GM12872 (cell line): ENCODE measurements around the gene CSDE1.

Experiments used
- TF ChIP-seq, protein P1 (sequence below): IDR thresholded peaks from 3 replicates; pipeline ENCODE4 v1.5.1; 2011; ENCODE audit warnings: low read depth, mild to moderate bottlenecking, low read length, moderate library complexity; ENCODE audit not compliant: insufficient read depth

CSDE1 gene

DNA sequence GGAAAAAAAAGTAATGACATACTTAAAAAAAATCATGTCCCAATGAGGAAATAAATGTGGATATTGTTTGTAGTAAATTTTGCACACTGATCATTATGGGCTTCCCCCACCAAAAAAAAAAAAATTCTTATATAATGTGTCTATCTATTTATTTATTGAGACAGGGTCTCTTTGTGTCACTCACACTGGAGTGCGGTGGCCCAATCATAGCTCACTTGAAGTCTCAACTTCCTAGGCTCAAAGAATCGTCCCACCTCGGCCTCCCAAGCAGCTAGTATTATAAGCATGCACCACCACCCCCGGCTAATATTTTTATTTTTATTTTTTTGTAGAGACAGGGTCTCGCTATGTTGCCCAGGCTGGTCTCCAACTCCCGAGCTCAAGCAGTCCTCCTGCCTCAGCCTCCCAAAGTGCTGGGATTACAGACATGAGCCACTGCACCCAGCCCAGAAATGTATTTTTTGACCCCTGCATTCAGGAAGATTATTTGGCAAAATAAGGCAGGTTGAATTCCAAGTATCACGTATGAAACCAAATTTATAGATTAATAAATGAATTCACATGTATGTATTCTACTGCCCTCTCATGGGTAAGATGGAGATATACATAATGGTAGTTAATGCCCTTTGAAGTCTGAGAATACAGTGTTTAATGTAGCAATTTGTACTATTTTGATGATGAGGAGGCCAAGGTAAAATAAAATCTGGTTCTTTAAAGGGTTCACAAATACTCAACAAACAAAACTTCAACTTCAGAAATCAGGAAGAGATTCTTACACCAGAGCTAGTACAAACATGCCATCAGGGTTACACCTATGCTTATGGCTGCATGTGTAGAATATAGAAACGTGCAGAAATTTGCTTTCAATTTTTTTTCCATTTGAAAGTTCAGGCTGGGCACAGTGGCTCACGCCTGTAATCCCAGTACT, 86.5 kb downstream of the CSDE1 start:
- TF ChIP-seq, protein P1, sequence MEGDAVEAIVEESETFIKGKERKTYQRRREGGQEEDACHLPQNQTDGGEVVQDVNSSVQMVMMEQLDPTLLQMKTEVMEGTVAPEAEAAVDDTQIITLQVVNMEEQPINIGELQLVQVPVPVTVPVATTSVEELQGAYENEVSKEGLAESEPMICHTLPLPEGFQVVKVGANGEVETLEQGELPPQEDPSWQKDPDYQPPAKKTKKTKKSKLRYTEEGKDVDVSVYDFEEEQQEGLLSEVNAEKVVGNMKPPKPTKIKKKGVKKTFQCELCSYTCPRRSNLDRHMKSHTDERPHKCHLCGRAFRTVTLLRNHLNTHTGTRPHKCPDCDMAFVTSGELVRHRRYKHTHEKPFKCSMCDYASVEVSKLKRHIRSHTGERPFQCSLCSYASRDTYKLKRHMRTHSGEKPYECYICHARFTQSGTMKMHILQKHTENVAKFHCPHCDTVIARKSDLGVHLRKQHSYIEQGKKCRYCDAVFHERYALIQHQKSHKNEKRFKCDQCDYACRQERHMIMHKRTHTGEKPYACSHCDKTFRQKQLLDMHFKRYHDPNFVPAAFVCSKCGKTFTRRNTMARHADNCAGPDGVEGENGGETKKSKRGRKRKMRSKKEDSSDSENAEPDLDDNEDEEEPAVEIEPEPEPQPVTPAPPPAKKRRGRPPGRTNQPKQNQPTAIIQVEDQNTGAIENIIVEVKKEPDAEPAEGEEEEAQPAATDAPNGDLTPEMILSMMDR = peak; percentile 3; the same call in 1 of the 3 replicates

DNA sequence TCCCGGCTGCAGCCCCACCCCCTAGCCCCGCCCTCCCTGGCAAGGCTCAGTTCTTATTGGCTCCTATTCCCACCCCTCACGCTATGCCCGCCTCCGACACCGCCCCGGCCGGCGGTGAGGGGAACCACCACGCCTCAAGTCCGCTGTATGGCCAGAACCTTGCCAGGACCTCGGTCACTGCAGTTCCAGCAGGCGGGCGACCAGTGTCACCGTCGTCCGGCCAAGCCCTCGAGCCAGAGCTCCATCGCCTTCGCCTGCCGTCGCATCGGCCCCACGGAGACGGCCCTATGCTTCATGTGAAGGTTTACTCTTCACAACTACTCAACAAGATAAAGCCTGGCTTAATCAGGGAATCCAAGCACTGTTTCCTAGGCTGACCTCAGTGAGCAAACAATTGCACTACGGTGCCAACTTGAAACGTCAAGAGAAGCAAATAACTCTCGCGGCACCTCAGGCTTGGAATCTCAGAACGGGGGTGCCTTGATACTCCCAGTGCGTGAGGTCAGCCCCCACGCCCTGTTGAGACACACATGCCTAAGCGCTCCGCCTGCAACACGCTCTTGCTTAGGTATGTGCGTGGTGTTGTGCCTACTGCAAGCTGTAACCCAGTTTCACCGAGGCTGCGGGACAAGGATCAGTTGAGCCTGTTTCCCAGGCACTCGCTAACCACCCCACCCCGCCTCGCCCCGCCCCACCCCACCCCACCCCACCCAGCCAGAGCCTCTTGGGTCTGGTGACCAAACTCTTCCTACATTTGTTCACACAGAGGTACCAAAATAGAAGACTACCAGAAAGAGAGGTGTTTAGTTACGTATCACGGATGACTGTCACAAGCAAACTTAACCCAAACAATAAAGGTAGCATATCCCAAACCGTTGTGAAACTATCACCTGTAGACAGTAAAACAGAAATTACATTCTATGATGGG, 87.4 kb downstream of the CSDE1 start:
- TF ChIP-seq, protein P1 = no peak

DNA sequence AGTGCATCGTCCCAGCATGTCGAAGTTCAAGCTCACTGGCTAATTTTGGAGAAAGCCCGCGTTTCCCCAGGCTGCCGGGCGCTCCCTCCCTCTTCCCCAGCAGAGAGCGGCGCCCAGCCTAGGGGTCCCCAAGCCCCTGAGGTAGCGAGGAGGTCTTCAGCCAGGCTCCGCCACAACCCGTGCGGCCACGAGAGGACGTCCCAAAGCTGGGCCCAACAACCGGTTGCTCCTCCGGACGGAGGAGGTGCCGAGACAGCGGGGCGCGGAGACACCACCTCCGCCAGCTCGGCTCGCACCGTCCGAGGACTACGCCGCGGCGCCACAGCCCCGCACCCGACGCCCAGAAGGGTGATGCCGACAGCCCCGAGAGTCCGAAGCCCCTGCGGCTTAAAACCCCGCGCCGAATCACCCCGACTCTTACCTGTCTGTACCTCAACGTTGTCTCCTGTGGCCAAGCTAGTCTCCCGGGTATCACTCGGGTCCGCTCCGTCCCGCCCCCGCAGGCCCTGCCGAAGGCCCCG, 88.2 kb downstream of the CSDE1 start, which contains the start of gene DENND2C:
Gene DENND2C, minus strand, starts transcription at position 488 of the 521 bp plus-strand sequence. CDS start 44,065 bp downstream, outside the sequence.
- TF ChIP-seq, protein P1 = 0 out of 3 replicates have a peak, but pooled peaks have one; percentile 12

DNA sequence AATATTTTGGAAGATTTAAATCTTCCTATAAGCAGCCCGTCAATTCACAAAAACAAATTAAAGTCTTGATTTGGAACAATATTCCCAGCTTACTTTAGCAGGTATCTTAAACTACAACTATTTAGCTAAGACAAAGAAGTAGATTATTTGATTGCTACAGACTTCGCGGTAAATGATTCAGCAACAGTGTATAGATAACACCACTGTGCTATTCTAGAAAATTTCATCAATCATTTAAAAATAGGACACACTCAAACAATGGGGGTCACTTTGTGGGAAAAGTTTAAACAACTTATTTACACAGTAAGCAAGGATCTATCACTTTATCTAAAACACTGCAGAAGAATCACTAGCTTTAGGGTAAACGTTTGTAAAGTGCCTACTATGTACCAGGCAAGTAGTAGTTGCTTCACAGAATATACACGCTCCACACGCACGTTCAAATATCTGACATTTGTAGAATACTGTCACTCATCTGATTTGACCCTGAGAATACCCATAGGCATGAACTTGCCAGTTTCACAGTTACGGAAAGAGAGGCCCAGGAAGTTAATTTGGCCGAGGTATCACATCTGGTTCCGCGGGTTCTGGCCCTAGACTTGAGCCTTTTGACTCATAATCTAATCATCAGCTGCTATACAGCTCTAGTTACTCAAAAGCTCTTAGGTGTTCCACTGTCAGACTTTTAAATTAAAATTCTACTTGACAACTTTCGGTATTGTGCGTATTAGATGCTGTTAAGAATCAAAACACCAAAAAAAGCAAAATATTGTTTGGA, 88.8 kb downstream of the CSDE1 start:
- TF ChIP-seq, protein P1 = no peak

DNA sequence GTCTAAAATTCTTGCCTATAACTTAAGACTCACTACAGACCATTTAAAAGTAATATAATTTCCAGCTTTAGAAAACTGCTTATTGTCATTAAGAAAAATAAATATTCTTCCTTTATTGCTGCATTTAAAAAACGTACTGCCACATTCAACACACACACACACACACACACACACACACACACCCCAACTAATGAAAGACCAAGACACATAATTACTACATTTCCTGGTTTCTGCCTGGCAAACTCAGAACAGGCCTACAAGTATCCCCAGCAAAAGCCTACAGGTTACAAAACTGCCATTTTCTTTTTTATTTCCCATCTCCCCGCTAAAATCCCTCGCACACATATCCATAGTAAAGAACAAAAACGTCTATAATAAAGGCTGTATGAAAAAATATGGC, 89.4 kb downstream of the CSDE1 start:
- TF ChIP-seq, protein P1 = no peak

DNA sequence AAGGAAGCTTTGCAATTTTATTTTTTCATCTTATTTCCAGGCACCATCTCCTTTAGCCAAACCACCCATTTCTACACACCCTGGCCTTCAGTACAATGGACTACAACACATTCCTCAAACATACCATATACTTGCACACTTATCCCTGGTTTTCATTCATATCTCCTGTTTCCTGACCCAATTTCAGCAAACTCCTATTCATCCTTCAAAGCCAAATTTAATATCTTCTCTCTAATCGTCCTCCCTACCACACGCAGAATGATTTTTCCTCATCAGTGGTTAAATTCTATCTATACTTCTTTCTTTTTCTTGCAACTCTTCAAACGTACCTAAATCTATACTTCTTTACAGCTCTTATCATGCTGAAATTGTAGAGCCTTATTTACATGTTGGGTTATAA, 90.8 kb downstream of the CSDE1 start:
- TF ChIP-seq, protein P1 = no peak
